HG03565 (cell line): ENCODE data around the gene RNF114.
"Not testable (repeated sequence)": the region's sequence is repeated elsewhere in the genome, so short reads cannot be mapped to it uniquely, and the experiment has no call there.

Experiments
- ATAC-seq: cut with Tn5 transposase; IDR thresholded peaks from one replicate; pipeline ENCODE4 v1.9.1; 2021; ENCODE audit warnings: mild to moderate bottlenecking, moderate library complexity; ENCODE audit not compliant: unreplicated experiment

Gene RNF114

GRCh38 chr20:49961413-49961812 is 25.2 kb downstream of the RNF114 start:
- no peak for ATAC-seq

DNA sequence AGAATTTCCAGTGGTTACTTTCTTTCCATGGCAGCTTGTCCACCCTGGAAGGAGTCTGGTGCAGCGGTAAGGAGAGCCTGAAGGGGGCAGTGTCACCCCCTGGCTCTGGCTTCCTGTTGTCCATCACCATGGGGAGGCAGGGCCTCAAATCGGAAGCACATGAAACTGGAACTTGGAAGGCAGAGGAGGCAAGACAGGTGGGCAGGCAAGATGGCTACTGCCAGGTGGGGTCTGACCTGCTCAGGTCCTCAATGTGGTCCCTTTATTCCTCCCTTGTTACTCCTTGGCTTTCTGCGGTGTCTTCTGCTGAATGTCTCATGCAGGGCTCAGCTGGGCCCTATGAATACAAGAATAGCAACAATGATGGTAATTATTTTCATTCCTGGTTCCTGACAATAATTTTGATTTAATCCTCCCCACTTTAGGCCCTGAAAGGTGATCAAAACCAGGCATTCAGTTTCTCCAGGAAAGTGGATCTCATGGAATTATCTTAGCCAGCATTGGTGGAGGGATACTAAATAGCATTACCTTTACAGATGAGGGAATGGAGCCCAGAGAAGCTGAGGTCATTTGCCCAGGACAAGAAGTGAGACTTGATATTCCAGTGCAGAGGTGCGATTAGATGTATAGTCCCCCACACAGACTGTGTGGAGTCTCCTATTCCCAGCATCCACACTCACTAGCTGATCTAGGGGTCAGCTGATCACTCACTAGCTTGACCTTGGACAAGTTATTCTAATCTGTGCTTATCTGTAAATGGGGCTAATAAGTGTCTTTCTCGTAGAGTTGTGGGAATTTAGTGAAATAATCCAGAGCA is 29.0 kb downstream of the RNF114 start:
- ATAC-seq, result no peak

DNA sequence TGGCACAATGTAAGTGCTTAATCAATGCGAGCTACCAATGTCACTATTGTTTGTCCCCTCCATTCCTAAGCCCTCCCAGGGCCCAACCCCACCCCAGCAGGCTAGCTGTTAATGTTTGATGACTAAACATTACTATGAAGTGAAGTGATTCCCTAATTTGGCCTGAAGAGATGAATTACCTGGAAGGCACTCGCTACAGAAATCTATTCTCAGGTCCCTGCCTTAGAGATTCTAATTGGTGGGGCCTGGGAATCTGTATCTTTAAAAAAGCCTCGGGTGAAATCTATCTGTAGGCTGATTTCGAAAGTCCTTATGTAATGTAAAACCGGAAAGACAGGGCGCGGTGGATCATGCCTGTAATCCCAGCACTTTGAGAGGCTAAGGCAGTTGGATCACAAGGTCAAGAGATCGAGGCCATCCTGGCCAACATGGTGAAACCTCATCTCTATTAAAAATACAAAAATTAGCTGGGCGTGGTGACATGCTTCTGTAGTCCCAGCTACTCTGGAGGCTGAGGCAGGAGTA is 29.6 kb downstream of the RNF114 start:
- ATAC-seq, result no peak

GRCh38 chr20:49966861-49967260 is 30.7 kb downstream of the RNF114 start:
- no peak for ATAC-seq

DNA sequence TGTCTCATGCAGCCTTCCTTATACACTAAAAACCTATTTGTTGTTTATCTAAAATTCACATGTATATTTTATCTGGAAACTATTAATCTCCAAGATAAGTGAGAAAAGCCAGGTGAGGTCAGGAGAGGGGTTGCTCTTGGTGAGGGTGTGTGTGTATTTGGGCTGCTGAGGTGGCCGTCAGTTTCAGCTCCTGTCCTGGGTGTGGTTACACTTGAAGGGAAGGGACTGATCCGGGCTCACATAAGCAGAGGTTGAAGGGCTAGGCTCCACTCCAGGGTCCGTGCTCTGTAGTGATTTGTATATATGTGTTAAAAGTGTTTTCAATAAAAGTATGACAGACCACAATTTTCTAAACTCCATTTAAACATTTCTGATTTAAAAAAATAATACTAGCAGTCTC is 33.0 kb downstream of the RNF114 start:
- ATAC-seq, result no peak

- ATAC-seq, result no peak
Measured at GRCh38 chr20:49969946-49970345, 33.7 kb downstream of the RNF114 start.

- ATAC-seq, result no peak
Measured at GRCh38 chr20:49970498-49970897, 34.3 kb downstream of the RNF114 start.

DNA sequence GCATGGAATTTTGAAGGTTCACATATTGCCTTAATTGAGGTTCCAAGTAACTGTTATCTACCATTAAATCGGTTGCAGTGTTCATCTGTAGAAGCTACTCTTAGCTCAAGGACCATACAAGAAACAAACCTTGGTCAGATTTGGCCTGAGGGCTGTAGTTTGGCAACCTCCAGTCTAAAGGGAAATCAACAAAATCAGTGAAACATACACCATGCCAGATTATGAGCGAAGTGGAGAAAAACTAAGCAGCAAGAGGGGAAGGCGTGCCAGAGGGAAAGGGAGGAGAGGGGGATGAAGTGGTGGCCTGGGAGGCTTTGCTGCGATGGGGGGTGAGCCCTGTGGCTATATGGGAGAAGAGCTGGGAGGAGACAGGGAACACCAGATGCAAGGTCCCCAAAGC is 37.8 kb downstream of the RNF114 start:
- ATAC-seq, result no peak

GRCh38 chr20:49976542-49976941 is 40.3 kb downstream of the RNF114 start:
- no peak for ATAC-seq

GRCh38 chr20:49977740-49978139 is 41.5 kb downstream of the RNF114 start:
- ATAC-seq, result not testable (repeated sequence)

DNA sequence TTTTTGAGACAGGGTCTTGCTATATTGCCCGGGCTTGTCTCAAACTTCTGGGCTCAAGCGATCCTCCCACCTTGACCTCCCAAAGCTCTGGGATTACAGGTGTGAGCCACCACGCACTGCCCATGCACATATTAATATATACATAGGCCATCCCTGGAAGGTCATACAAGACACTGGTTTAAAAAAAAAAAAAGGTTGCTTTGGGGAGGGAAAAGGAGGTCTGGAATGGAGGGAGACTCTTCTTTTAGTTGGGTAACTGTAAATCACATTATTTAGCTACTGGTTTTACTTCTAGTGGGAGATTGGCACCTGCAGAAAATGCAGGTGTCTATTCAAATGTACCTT is 42.5 kb downstream of the RNF114 start:
- no peak for ATAC-seq

DNA sequence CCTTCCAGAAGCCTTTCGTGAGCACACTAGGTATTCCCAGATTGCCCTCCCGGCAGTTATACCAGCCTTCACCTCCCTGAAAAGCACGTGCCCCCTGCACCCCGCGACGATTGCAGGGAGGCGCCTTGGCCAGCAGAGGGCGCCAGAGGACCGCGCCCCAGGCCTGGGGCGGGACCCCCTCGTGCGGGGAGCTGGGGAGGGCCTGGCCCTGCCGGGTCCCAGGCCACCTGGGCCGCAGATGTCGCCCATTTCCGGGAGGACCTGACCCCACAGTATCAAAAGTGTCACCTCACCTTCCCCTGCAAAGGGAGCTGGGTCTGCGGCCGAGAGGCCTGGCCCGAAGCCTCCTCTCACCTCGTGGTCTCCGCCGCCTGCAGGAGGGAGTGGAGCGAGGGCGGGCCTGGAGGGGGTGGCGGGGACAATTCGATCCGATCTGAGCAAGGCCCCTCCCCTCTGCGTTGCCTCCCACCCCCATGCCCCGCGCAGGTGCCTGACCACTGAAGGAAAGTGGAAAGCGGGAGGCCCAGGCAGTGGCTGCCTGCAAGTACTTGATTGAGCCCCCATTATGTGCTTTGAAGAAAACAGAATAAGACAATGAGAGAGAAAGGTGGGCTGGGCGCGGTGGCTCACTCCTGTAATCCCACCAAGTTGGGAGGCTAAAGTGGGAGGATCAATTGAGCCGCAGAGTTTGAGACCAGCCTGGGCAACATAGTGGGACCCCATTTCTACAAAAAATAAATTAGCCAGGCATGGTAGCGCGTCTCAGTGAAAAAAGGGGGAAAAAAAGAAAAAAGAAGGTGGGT is 43.0 kb downstream of the RNF114 start:
- no peak for ATAC-seq

DNA sequence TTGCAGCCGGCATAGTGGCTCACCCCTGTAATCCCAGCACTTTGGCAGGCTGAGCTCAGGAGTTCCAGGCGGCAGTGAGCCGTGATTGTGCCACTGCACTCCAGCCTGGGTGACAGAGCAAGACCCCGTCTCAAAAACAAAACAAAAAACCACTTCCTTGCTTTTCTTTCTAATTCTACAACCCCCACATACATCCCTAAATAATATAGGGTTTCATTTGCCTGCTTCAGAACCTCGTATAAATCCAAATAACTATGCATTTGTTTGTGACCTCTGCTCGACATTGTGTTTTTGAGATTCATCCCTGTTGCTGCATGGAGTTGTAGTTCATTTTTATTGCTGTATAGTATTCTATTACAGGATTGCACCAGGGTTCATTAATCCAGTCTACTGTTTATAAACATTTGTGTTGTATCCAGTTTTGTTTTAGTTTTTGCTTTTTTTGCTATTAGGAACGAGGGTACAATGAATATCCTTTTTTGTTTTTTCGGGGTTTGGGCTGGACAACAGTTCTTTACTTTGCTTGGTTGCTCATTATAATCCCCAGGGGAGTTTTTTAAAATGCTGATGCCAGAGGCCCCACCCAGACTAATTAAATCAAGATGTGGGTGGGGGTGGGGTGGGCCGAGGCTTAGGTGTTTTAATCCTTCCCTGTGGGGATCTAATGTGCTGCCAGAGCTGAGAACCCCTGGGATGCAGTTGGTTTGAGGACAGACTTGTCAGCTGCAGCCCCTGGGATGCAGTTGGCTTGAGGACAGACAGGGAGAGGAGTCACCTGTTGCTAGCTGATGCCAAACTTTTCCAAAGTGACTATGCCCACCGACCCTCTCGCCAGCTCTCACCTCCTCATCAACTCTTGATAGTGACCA is 44.2 kb downstream of the RNF114 start:
- ATAC-seq, result no peak

DNA sequence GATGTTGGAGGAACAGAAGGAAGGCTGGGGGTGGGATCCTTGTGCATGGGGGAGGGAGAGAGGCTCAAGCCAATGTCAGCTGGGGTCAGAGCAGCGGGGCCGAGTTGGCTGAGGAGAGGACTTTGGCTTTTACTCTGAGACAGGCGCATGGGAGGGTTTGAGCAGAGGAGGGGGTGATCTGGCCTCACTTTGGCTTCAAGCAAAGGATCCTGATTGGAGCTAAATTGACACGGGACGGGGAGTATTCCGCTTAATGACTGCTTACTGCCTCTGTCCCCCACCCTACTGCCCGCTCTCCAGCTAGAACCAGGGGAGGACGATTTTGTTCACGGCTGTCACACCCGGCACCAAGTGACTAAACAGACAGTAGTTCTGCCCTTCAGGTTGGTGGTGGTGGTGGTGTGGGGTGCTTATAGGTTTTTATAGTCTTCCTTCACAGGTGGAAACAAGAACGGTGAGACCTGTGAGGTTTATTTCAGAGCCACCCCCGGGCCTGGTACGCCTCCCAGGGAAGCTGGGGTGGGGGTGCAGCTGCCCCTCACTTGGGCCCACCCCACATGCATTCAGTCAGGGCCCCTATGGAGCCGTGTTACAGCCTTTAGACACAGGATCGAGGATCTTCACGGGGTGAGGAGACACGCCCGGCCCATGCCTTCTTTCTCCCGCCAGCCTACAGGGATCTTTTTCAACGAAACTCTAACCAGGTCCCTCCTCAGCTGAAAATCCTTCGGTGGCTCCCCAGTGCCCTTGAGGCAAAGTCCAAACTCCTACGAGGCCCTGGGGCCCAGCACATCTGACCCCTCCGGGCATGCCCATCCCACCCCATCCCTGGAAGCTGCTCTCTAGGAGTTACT is 45.2 kb downstream of the RNF114 start:
- no peak for ATAC-seq

DNA sequence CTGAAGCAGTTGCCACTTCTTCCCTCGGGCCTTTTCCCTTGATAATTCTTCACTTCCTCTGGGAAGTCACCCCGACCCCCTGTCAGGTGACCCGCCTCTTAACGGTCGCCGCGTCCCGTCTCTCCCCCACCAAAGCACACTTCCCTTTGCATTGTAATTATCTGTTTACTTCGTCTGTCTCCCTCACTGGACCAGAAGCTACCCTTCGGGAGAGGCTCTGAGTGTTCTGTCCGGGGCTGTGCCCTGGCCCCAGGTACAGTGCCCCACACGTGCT is 45.8 kb downstream of the RNF114 start:
- ATAC-seq, result no peak

- peak; percentile 74 for ATAC-seq
Measured at GRCh38 chr20:49982346-49983122, 46.3 kb downstream of the RNF114 start, which contains the start of gene SNAI1. Gene SNAI1, plus strand, starts transcription at chr20:49982980. Its CDS starts 80 bp downstream, at chr20:49983060.

DNA sequence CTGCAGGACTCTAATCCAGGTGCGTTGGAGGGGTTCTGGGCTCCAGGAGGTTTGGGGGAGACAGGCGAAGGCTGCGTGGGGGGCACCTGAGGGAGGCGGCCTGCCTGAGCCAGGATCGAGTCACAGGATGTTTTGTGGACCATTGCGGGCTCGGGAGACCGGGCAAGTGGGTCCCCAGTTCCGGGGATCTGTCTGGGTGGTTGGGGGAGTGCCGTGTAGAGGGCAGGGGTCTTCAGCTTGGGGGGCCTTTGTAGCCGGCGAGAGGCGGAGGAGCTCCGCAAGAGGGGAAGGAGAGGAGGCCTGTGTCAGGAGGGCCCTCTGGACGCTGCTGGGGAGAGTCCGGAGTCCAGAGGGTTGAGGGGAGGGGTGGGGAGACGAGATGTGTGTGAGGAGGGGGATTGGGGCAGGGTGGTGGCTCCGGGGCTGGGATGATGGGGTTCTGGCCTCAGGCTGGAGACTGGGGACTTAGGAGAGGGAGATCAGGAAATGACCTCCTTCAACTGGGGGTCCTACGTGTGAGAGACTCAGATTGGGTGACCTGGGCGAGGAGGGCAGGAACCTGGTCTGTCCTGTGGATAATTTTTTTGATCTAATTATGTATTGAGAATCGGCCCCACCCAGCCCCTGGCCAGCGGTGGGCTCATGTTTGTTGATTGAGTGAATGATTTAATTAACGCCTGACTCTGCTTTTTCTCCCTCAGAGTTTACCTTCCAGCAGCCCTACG is 47.1 kb downstream of the RNF114 start:
- no peak for ATAC-seq

GRCh38 chr20:49983848-49984408 is 47.7 kb downstream of the RNF114 start:
- ATAC-seq, result no peak
